ENCODE results near the gene KCNJ6. TPM values are rescaled to one million over a fixed set of nuclear protein-coding genes. Genes with fewer than 3 reads are reported as not detected.

The KCNJ6 gene
- total RNA-seq, 2 experiments from 2014 or later: not detected

DNA sequence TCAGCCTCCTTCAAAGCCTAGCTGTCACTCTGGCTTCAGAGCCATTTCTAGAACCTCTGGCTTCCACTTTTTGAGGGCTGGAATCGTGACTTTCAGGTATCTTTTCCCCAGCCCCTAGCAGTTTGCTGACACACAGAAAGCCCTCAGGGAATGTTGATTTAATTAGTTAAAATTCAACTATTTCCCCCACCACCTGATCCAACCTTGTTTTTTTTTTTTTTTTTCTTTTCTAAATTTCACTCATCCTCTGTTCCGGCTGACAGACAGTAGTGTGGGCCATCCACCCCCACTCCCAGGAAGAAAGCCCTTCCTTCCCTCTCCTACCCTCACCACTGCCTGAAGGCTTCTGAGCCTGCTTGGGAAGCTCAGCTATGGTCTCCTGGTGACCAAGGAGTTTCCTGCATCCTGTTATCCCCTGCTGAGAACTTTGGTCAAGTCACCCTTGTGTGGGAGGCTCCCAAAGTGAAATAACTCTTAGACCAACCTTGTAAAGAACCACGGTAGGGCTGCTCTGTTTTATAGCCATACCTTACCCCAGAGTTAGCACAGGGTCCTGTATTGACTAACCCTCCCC, 29.4 kb downstream of the KCNJ6 start:
- DNase-seq: no peak
- ATAC-seq: no peak
- H3K27ac Mint-ChIP-seq: no peak overlapping the region
- H3K9me3 Mint-ChIP-seq (ENCODE audit: low read depth): no peaks in the 10 kb centered on the region
- H3K27me3 Mint-ChIP-seq: no peaks in the 10 kb centered on the region
- H3K36me3 Mint-ChIP-seq: no peaks in the 10 kb centered on the region
- H3K4me3 Mint-ChIP-seq: no peak overlapping the region
- CTCF ChIA-PET: no interaction called here
- H3K4me1 Mint-ChIP-seq: no peaks in the 10 kb centered on the region

DNA sequence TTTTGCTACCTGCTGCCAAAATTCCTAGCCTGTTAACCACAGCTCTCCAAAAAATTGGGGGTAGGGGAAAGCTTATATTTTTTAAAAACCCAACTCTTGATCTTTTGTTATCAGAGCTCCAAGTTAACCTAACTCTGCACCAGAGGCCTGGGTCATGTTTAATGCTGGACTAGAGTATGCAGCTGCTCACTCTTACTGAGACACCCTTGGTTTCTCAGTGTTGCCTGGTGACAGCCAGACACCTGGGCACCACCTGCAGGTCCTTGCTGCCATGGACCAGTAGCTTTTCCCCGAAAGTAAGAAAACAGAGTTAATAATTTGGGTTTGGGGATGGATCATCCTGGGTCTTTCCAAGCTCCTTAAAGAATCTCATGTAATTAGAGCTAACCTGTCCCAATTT, 30.1 kb downstream of the KCNJ6 start:
- Mint-ChIP-seq H3K36me3 (no peaks in the 10 kb centered on the region), H3K4me1 (no peaks in the 10 kb centered on the region), H3K9me3 (ENCODE audit: low read depth) (no peaks in the 10 kb centered on the region), H3K4me3 (no peak overlapping the region), H3K27me3 (no peaks in the 10 kb centered on the region), H3K27ac (no peak overlapping the region)
- no peak for DNase-seq
- CTCF ChIA-PET: no interaction called here
- ATAC-seq: no peak

DNA sequence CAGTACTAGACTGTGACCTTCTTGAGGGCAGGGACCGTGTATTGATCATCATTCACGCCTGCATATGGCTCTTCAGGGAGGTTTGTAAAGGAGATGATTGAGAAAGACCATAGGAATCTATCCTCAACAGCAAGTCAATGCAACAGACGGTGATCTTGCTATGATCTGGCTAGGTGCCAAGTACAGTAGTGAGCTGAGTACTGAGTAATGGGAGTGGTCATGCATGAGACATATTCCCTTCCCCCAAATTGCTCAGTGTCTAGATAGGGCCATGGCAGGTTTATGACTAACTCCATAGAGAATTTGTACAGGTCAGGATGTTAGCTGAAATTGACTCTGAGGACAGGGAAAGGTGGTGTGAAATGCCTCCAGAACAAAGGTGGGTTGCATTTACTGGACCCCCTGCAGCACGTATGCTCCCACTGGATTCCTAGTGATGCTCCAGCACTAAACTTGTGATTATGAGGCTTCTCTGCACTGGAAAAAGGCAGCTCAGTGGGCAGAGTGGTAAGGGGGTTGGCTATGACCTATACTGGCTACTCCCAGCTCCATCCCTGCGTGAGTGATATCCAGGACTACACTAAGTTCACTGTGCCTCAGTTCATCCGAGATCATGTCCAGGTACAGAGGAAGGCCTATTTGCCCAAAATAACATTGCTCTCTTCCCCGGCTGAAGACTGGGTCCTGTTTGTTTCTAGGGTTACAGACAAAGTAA, 37.2 kb downstream of the KCNJ6 start:
- Mint-ChIP-seq H3K4me3 (no peak overlapping the region), H3K36me3 (no peaks in the 10 kb centered on the region), H3K27me3 (no peaks in the 10 kb centered on the region), H3K4me1 (no peaks in the 10 kb centered on the region), H3K9me3 (ENCODE audit: low read depth) (no peaks in the 10 kb centered on the region), H3K27ac (no peak overlapping the region)
- CTCF ChIA-PET: no interaction called here
- ATAC-seq (no peak), DNase-seq (no peak)

DNA sequence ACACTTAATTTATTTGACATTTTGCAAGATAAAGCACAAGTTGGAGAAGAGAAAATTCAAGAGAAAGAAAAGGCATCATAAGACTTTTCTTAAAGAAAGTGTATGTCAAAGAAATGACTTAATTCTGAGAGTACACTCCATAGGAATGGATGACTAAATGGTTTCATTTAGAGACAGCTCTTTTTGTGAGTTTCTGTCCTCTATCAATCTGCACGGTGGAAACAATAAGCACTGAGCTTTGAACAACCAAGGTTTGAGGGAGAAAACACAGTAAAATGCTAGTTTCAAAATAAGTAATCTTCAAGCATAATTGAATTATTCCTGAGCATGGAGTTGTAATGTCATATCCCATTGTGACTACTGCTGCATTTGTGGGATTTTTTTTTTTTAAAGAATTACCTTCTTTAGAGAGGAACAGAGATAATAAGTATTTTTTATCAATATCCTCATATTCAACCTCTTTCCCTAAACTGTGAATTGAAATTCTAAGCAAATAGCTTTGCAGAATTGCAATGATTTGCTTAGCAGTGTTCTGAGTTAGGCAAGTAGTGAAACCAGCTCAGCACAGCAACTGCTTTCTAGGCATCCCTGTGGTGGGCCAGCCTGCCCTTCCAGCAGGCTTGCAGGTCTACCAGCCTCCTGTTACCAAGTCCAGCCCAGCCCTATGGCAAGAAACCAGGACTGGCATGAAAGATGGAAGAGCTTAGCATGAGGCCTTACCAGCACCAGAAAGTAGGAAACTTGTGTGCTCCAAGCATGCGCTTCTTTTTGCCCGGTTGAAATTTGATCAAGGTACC, 38.2 kb downstream of the KCNJ6 start:
- Mint-ChIP-seq H3K27ac (no peak overlapping the region), H3K4me1 (no peaks in the 10 kb centered on the region), H3K36me3 (no peaks in the 10 kb centered on the region), H3K9me3 (ENCODE audit: low read depth) (no peaks in the 10 kb centered on the region), H3K27me3 (no peaks in the 10 kb centered on the region), H3K4me3 (no peak overlapping the region)
- CTCF ChIA-PET: no interaction called here
- DNase-seq: no peak
- ATAC-seq: no peak

DNA sequence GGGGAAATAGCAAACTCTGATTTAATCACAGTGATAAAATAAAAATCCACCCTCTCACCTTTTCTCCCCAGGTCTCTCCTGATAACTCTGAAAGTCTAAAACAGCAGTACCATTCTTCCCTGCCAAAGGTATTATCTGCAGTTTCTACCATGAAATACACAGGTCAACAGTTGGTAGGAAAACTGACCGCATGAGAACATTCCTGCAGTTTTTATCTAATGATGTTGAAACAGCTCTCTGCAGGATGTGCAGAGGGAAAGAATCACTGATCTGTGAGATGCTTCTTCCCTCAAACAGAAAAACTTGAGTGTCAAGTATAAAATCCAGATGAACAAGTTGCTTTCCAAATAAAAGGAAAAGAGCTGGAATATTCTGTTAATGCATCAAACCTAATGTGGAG, 39.1 kb downstream of the KCNJ6 start:
- CTCF ChIA-PET: no interaction called here

DNA sequence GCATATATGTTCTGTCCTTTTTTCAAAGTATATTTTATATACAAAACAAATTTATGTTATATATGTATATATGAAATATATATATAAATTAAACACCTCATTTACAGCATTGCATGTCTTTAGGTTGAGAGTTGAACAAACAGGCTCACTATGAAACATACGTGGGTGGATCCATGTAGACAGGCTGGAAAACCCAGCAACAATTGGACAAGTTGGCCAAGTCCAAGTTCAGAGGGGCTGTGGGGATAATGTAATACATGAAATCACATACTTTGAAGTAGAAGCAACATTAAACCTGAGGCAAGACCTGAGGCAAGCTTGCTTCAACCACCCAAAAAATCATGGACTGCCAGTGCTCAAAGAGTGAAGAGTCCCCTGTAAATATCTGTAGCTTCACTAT, 39.7 kb downstream of the KCNJ6 start:
- Mint-ChIP-seq H3K9me3 (ENCODE audit: low read depth) (no peaks in the 10 kb centered on the region), H3K4me3 (no peak overlapping the region), H3K27me3 (no peaks in the 10 kb centered on the region), H3K36me3 (no peaks in the 10 kb centered on the region), H3K27ac (no peak overlapping the region), H3K4me1 (no peaks in the 10 kb centered on the region)
- no peak for ATAC-seq
- CTCF ChIA-PET: no interaction called here
- DNase-seq: no peak

More for the DNA sequence above, 39.1 kb downstream of the KCNJ6 start:
- ATAC-seq: no peak
- H3K4me1 Mint-ChIP-seq: no peaks in the 10 kb centered on the region
- H3K9me3 Mint-ChIP-seq (ENCODE audit: low read depth): no peaks in the 10 kb centered on the region
- H3K4me3 Mint-ChIP-seq: no peak overlapping the region
- no peaks in the 10 kb centered on the region for H3K27me3 Mint-ChIP-seq
- H3K27ac Mint-ChIP-seq: no peak overlapping the region
- no peak for DNase-seq
- H3K36me3 Mint-ChIP-seq: no peaks in the 10 kb centered on the region

DNA sequence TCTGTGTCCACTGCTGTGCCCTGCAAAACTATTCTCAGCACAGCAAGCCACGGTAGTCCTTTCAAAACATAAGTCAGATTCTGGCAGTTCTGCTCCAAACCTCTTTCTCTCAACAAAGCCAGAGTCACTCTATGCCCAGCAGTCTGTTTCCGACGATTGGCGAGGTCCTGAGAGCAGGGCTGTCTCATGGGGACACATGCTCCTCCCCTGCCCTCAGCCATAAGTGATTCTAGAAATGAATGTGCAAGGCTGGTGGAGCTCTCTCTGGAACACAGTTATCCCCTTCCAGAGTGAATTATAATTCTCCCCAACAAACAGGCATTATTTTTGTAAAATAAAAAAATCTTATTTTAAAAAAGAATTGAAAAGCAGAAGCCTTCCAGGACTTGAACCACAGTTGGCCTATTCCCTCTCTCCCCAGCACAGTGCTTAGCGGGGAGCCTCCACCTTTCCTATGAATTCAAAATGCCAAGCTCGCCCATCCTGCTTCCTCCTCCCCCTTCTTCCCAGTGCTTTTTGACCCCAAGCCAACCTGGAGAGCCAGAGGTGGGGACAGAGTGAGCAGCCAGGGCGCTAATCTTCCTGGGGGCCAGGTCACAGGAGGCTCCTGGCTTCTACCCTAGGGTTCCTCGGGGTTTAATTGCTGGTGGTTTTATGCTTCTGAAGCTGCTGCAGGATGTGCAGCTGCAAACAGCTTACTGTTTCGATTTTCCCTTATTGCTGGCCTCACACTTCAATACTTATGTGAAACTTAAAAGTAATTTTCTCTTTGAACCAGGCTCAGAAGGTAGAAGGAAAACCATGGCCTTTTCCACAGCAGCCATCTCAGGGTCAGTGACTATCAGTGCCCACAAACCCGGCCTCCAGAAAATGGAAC, 41.1 kb downstream of the KCNJ6 start:
- Mint-ChIP-seq H3K4me3 (no peak overlapping the region), H3K27ac (no peak overlapping the region)
- ATAC-seq: no peak

DNA sequence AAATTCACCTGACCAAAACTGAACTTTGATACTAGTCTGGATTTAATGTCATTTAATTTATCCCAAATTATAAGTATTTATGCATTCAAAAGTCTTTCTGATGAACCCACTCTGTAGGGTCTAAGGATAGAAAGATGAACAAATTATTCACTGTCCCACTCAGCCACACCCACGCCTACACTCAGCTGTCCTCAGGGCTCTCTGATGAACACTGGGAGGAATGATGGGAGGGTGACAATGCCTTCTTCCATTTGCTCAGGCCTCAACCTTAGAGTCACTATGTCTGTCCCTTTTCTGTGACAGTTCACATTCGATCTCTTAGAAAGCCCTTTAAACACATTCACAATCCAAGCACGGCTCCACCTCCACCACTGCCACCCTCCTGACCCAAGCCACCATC, 41.8 kb downstream of the KCNJ6 start:
- Mint-ChIP-seq H3K4me3 (no peak overlapping the region), H3K9me3 (ENCODE audit: low read depth) (peaks cover 2% of the 10 kb centered on the region), H3K4me1 (no peaks in the 10 kb centered on the region), H3K27me3 (no peaks in the 10 kb centered on the region), H3K36me3 (no peaks in the 10 kb centered on the region), H3K27ac (no peak overlapping the region)
- CTCF ChIA-PET: no interaction called here
- DNase-seq (no peak), ATAC-seq (no peak)

More for the DNA sequence above, 41.1 kb downstream of the KCNJ6 start:
- no peak for DNase-seq
- CTCF ChIA-PET: no interaction called here
- Mint-ChIP-seq H3K4me1 (no peaks in the 10 kb centered on the region), H3K9me3 (ENCODE audit: low read depth) (peaks cover 2% of the 10 kb centered on the region), H3K36me3 (no peaks in the 10 kb centered on the region), H3K27me3 (no peaks in the 10 kb centered on the region)

DNA sequence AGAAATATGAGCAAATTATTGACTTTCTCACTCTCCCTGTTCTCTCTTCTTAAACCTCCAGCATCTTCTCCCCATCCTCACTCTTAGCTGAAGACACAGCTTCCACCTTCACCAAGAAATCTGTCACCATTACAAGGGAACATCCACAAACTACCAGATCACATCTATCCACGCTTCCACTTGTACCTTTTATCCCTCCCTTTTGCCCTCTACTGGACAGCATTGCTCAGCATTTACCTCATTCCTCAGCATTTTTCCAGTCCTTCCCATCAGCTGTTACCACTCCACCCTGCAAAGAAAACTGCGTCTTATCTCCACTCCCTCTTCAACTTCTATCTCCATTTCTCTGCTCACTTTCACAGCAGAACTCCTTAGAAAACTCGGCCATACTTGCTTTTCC, 42.6 kb downstream of the KCNJ6 start:
- CTCF ChIA-PET: no interaction called here
- Mint-ChIP-seq H3K9me3 (ENCODE audit: low read depth) (peaks cover 2% of the 10 kb centered on the region), H3K27ac (no peak overlapping the region), H3K4me3 (no peak overlapping the region), H3K36me3 (no peaks in the 10 kb centered on the region), H3K4me1 (no peaks in the 10 kb centered on the region), H3K27me3 (no peaks in the 10 kb centered on the region)
- DNase-seq: no peak
- ATAC-seq: no peak

DNA sequence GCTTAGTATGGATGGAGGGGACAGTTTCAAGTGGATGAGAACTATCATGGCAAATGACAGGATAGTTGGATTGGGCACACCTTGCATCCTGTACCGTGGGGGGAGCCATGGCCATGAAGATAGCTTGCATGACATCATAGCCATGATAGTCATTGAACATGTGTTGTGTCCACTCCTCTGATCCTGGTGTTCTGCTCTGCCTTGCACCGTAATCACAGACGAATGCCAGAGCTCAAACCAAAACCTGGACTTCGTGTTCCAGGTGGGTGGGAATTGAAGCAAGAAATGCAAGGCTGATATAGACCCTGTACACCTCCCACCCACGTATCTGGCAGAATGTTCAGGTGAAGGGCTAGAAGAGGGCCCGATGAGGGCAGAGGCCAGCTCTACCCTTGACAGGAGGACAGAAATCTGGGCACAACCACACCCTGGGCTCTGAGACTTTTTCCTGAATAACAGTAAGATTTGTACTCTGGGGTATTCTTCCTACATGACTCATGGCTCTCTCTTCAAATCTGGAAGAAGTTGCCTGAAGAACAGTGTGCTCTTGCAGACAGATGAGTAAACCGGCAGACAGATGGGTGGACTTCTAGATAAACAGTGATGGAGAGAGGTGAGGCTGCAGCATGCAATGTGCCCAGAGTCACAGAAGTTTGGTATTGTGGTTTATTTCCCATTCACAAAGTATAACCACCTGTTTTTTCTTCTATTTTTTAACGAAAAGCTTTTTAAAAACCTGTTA, 45.0 kb downstream of the KCNJ6 start:
- Mint-ChIP-seq H3K27me3 (no peaks in the 10 kb centered on the region), H3K9me3 (ENCODE audit: low read depth) (peaks cover 2% of the 10 kb centered on the region), H3K4me3 (no peak overlapping the region), H3K27ac (no peak overlapping the region), H3K36me3 (no peaks in the 10 kb centered on the region), H3K4me1 (no peaks in the 10 kb centered on the region)
- CTCF ChIA-PET: no interaction called here
- ATAC-seq: no peak
- DNase-seq: no peak

DNA sequence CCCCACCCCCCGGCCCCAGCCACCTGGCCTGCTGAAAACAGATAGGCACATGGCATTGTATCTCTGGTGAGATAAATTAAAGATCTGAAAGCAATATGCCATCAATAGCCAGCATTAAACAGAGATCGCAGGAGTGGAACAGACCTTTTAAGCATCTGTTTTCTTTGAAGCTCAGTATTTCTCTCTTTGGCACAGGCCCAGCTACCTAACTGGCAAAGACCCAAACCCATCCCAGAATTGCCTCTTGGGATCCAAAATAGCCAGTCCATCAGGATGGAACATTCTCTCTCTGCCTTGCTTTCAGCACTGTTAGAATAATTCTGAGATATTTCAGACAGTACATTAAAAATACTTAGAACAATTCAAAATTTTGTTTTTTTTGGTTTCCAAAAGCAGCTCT, 46.0 kb downstream of the KCNJ6 start:
- CTCF ChIA-PET: no interaction called here
- no peak for ATAC-seq
- no peaks in the 10 kb centered on the region for H3K27me3 Mint-ChIP-seq

DNA sequence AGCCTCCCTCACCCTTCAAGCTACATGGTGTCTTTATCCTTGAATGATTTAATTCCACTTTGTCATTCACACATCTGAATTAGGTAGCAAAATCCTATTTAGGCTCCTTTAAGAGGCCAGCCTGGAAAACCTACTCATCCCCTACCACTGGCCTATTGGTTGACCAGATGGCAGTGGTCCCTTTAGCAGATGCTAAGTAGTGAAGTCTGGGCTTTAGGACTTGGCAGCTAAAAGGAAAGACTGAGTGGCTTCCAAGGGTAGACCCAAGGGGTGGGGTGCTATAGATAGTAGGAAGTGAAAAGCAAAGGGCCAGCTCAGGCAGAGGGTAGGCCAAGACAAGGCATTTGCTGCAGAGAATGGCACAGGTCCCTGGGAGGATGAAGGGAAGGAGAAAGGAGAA, 46.6 kb downstream of the KCNJ6 start:
- DNase-seq: no peak
- no peaks in the 10 kb centered on the region for H3K36me3 Mint-ChIP-seq
- CTCF ChIA-PET: no interaction called here
- no peak overlapping the region for H3K4me3 Mint-ChIP-seq
- peaks cover 2% of the 10 kb centered on the region for H3K9me3 Mint-ChIP-seq (ENCODE audit: low read depth)
- no peak for ATAC-seq
- no peaks in the 10 kb centered on the region for H3K27me3 Mint-ChIP-seq
- H3K4me1 Mint-ChIP-seq: no peaks in the 10 kb centered on the region
- no peak overlapping the region for H3K27ac Mint-ChIP-seq

More for the DNA sequence above, 46.0 kb downstream of the KCNJ6 start:
- Mint-ChIP-seq H3K36me3 (no peaks in the 10 kb centered on the region), H3K4me3 (no peak overlapping the region), H3K27ac (no peak overlapping the region), H3K9me3 (ENCODE audit: low read depth) (peaks cover 2% of the 10 kb centered on the region), H3K4me1 (no peaks in the 10 kb centered on the region)
- DNase-seq: no peak

Data from activated CD8-positive, alpha-beta memory T cell treated with anti-CD3 and anti-CD28 coated beads, Interleukin-2, amount 10 ng/mL, durations not matched to agents 7 days and 5 days (primary cell).